Measurements from ENCODE around the gene RUBCN. TPM values are rescaled to one million over a fixed set of nuclear protein-coding genes. Genes with fewer than 3 reads are reported as not detected.
"Not testable (repeated sequence)": the region's sequence is repeated elsewhere in the genome, so short reads cannot be mapped to it uniquely, and the experiment has no call there.

Gene RUBCN
- total and polyA plus RNA-seq, 9 of the 15 experiments (the other 6 are each of a cell fraction or from before 2014, with no cell fraction given) = 8.4 to 24.0 (median 11.9) TPM

DNA sequence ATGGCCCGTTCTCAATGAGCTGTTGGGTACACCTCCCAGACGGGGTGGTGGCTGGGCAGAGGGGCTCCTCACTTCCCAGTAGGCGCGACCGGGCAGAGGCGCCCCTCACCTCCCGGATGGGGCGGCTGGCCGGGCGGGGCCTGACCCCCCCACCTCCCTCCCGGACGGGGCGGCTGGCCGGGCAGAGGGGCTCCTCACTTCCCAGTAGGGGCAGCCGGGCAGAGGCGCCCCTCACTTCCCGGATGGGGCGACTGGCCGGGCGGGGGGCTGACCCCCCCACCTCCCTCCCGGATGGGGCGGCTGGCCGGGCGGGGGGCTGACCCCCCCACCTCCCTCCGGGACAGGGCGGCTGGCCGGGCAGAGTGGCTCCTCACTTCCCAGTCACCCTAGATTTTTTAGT, 5.2 kb downstream of the RUBCN start:
- H3K9ac ChIP-seq (ENCODE audit: insufficient read depth in 1 of 2, low read depth in 2 of 2, low read length in 2 of 2); H2AFZ ChIP-seq (ENCODE audit: low read depth, low read length); in situ Hi-C loops (cut with MboI); ATAC-seq; POLR2A ChIA-PET; H3K9me3 ChIP-seq (replicated peaks; ENCODE audit: control insufficient read depth, insufficient read depth, low read depth, low read length); DNase-seq (ENCODE audit: extremely low read depth in 1 of 4, low spot score in 3 of 4); H3K9me1 ChIP-seq (ENCODE audit: control insufficient read depth, insufficient read depth, low read length); H3K4me3 ChIP-seq; H3K27me3 ChIP-seq (ENCODE audit: control insufficient read depth in 2 of 2, insufficient read depth in 2 of 2, low read length in 2 of 2); BruUV-seq (replicated peaks); FAIRE-seq; H3K4me2 ChIP-seq (ENCODE audit: insufficient read depth, low read length); CTCF ChIA-PET (ENCODE audit: low intra/inter-chr PET ratio); H3K27ac ChIP-seq (ENCODE audit: extremely low read depth, low read depth, low read length); H4K20me1 ChIP-seq (replicated peaks; ENCODE audit: control insufficient read depth, insufficient read depth, low read length); TF ChIP-seq ZNF740 (tag; IDR thresholded peaks at IDR 0.05): not testable (repeated sequence)
- WGBS (ENCODE audit: insufficient coverage, low coverage, missing lambda C conversion rate) = 96% methylated on average over 3 of the region's 27 CpGs
- H3K79me2 ChIP-seq (ENCODE audit: control insufficient read depth, insufficient read depth, low read length) = peaks cover 57% of the 10 kb centered on the region
- peaks cover 11 to 16% of the 10 kb centered on the region in 2 experiments; a peak in 4 of 5 replicates for H3K4me1 ChIP-seq (replicated peaks in 1 of 2; ENCODE audit: control insufficient read depth in 2 of 2, insufficient read depth in 2 of 2, low read length in 2 of 2)
- intact Hi-C loops (cut with micrococcal nuclease) = loop anchor here (10.0 kb wide), 1 partner anchor 223 kb away; the partner anchor contains the start of gene RPL35A
- H3K36me3 ChIP-seq (ENCODE audit: control insufficient read depth, insufficient read depth, low read length) = peaks cover 14% of the 10 kb centered on the region; the same call in 1 of the 3 replicates
- TF ChIP-seq ZNF740 (CRISPR knock-in tag; IDR thresholded peaks at IDR 0.05) = peak; percentile 59; the same call in 1 of the 2 replicates

DNA sequence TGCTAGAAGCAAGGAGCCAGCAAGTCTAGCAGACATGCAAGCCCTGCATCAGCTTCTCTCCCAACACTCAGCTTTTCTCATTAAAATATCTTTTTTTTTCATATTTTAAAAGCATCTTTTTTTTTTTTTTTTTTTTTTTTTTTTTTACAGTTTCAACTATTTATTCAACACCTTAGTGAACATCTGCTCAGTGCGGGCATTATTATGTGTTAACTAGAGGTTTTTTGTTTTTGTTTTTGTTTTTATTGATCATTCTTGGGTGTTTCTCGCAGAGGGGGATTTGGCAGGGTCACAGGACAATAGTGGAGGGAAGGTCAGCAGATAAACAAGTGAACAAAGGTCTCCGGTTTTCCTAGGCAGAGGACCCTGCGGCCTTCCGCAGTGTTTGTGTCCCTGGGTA, 5.9 kb downstream of the RUBCN start:
- H3K9me3 ChIP-seq (replicated peaks; ENCODE audit: control insufficient read depth, insufficient read depth, low read depth, low read length); H2AFZ ChIP-seq (ENCODE audit: low read depth, low read length); FAIRE-seq; ATAC-seq; H4K20me1 ChIP-seq (replicated peaks; ENCODE audit: control insufficient read depth, insufficient read depth, low read length); H3K9ac ChIP-seq (ENCODE audit: insufficient read depth in 1 of 2, low read depth in 2 of 2, low read length in 2 of 2); DNase-seq (ENCODE audit: extremely low read depth in 1 of 4, low spot score in 3 of 4); H3K27ac ChIP-seq (ENCODE audit: extremely low read depth, low read depth, low read length); H3K4me3 ChIP-seq; H3K4me2 ChIP-seq (ENCODE audit: insufficient read depth, low read length); BruUV-seq (replicated peaks); H3K9me1 ChIP-seq (ENCODE audit: control insufficient read depth, insufficient read depth, low read length); CTCF ChIA-PET (ENCODE audit: low intra/inter-chr PET ratio); in situ Hi-C loops (cut with MboI); H3K27me3 ChIP-seq (ENCODE audit: control insufficient read depth in 2 of 2, insufficient read depth in 2 of 2, low read length in 2 of 2): not testable (repeated sequence)
- intact Hi-C loops (cut with micrococcal nuclease) = loop anchor here (10.0 kb wide), 1 partner anchor 224 kb away; the partner anchor contains the start of gene RPL35A
- H3K4me1 ChIP-seq (replicated peaks in 1 of 2; ENCODE audit: control insufficient read depth in 2 of 2, insufficient read depth in 2 of 2, low read length in 2 of 2) = peaks cover 11% of the 10 kb centered on the region in 2 experiments; a peak in 4 of 5 replicates
- peaks cover 14% of the 10 kb centered on the region; the same call in 1 of the 3 replicates for H3K36me3 ChIP-seq (ENCODE audit: control insufficient read depth, insufficient read depth, low read length)
- WGBS (ENCODE audit: insufficient coverage, low coverage, missing lambda C conversion rate) = 54% methylated on average over 2 of the region's 5 CpGs
- H3K79me2 ChIP-seq (ENCODE audit: control insufficient read depth, insufficient read depth, low read length) = peaks cover 50% of the 10 kb centered on the region
- POLR2A ChIA-PET = interaction anchor here (1.4 to 1.7 kb wide), 2 partner anchors 9 to 18 kb away, joined by 4 read pairs; no protein-coding TSS in a partner anchor
- TF ChIP-seq TCF3 (CRISPR knock-in tag; IDR thresholded peaks at IDR 0.05) = 0 out of 2 replicates have a peak, but pooled peaks have one; percentile 7
- 0 out of 2 replicates have a peak, but pooled peaks have one; percentile 30 for TF ChIP-seq ARID1B (IDR thresholded peaks at IDR 0.05)
- TF ChIP-seq TAL1 (IDR thresholded peaks at IDR 0.05) = peak; percentile 24; the same call in 1 of the 2 replicates
